ENCODE data around the gene RPL10. TPM values are rescaled to one million over a fixed set of nuclear protein-coding genes. Genes with fewer than 3 reads are reported as not detected.

Gene RPL10
- total and polyA plus RNA-seq, 2 of the 13 experiments (the other 11 are each of a cell fraction or from before 2014, with no cell fraction given): 2,381 to 4,713 TPM

DNA sequence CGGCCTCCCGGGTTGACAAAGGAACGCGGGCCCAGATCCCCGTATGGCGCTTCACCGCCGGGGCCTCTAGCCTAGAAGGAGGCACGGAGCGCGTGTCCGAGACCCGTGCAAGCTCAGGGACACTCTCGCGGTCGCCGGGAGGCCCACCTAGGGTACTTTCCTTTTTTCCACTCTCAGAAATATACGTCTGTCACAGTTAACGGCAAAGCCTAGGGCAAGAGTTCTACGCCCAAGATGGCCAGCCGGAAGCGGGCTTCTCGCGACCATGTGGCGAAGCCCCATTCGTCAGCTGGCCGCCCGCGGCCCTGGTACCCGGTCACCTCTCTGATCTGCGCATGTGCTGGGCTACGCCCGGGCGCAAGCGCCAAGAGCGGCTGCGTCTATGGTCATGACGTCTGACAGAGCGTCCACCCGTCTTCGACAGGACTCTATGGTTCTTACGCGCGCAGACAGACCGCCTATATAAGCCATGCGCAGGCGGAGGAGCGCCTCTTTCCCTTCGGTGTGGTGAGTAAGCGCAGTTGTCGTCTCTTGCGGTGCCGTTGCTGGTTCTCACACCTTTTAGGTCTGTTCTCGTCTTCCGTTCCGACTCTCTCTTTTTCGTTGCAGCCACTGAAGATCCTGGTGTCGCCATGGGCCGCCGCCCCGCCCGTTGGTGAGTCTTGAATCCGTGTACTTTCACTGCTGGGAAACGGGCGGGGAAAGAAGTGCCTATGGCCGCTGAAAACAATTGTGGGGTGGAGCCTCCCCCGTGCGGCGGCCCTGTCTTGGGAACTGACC lies at the start of gene RPL10 (continued):
- TF ChIP-seq, protein P1, sequence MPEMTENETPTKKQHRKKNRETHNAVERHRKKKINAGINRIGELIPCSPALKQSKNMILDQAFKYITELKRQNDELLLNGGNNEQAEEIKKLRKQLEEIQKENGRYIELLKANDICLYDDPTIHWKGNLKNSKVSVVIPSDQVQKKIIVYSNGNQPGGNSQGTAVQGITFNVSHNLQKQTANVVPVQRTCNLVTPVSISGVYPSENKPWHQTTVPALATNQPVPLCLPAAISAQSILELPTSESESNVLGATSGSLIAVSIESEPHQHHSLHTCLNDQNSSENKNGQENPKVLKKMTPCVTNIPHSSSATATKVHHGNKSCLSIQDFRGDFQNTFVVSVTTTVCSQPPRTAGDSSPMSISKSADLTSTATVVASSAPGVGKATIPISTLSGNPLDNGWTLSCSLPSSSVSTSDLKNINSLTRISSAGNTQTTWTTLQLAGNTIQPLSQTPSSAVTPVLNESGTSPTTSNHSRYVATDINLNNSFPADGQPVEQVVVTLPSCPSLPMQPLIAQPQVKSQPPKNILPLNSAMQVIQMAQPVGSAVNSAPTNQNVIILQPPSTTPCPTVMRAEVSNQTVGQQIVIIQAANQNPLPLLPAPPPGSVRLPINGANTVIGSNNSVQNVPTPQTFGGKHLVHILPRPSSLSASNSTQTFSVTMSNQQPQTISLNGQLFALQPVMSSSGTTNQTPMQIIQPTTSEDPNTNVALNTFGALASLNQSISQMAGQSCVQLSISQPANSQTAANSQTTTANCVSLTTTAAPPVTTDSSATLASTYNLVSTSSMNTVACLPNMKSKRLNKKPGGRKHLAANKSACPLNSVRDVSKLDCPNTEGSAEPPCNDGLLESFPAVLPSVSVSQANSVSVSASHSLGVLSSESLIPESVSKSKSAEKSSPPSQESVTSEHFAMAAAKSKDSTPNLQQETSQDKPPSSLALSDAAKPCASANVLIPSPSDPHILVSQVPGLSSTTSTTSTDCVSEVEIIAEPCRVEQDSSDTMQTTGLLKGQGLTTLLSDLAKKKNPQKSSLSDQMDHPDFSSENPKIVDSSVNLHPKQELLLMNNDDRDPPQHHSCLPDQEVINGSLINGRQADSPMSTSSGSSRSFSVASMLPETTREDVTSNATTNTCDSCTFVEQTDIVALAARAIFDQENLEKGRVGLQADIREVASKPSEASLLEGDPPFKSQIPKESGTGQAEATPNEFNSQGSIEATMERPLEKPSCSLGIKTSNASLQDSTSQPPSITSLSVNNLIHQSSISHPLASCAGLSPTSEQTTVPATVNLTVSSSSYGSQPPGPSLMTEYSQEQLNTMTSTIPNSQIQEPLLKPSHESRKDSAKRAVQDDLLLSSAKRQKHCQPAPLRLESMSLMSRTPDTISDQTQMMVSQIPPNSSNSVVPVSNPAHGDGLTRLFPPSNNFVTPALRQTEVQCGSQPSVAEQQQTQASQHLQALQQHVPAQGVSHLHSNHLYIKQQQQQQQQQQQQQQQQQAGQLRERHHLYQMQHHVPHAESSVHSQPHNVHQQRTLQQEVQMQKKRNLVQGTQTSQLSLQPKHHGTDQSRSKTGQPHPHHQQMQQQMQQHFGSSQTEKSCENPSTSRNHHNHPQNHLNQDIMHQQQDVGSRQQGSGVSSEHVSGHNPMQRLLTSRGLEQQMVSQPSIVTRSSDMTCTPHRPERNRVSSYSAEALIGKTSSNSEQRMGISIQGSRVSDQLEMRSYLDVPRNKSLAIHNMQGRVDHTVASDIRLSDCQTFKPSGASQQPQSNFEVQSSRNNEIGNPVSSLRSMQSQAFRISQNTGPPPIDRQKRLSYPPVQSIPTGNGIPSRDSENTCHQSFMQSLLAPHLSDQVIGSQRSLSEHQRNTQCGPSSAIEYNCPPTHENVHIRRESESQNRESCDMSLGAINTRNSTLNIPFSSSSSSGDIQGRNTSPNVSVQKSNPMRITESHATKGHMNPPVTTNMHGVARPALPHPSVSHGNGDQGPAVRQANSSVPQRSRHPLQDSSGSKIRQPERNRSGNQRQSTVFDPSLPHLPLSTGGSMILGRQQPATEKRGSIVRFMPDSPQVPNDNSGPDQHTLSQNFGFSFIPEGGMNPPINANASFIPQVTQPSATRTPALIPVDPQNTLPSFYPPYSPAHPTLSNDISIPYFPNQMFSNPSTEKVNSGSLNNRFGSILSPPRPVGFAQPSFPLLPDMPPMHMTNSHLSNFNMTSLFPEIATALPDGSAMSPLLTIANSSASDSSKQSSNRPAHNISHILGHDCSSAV (CRISPR knock-in tag; IDR thresholded peaks at IDR 0.05; ENCODE audit: borderline replicate concordance): 0 out of 2 replicates have a peak, but pooled peaks have one; percentile 49
- TF ChIP-seq SIN3B (IDR thresholded peaks at IDR 0.05; ENCODE audit: low read length) (no peak), ONECUT2 (CRISPR knock-in tag; IDR thresholded peaks at IDR 0.05) (no peak), SP140L (CRISPR knock-in tag; IDR thresholded peaks at IDR 0.05; ENCODE audit: borderline replicate concordance) (no peak), JDP2 (CRISPR knock-in tag; IDR thresholded peaks at IDR 0.05; ENCODE audit: borderline replicate concordance) (no peak), TOE1 (CRISPR knock-in tag; IDR thresholded peaks at IDR 0.05) (0 out of 2 replicates have a peak, but pooled peaks have one; percentile 43), ATRX (CRISPR knock-in tag; IDR thresholded peaks at IDR 0.05; ENCODE audit: borderline replicate concordance) (no peak), TEAD2 (CRISPR knock-in tag; IDR thresholded peaks at IDR 0.05) (0 out of 2 replicates have a peak, but pooled peaks have one; percentile 28), ZNF296 (CRISPR knock-in tag; conservative IDR thresholded peaks at IDR 0.05) (no peak; the same call in 1 of the 2 replicates), ZNF552 (CRISPR knock-in tag; IDR thresholded peaks at IDR 0.05; ENCODE audit: borderline replicate concordance) (no peak; the same call in 1 of the 2 replicates), CBX2 (IDR thresholded peaks at IDR 0.05; ENCODE audit: low read depth, low read length) (no peak), CBX2 (CRISPR knock-in tag; IDR thresholded peaks at IDR 0.05; ENCODE audit: low read depth) (no peak), MTA1 (CRISPR knock-in tag; IDR thresholded peaks at IDR 0.05; ENCODE audit: borderline replicate concordance) (no peak), MTF2 (CRISPR knock-in tag; IDR thresholded peaks at IDR 0.05; ENCODE audit: borderline replicate concordance) (no peak), ZNF674 (CRISPR knock-in tag; IDR thresholded peaks at IDR 0.05; ENCODE audit: low read depth) (0 out of 2 replicates have a peak, but pooled peaks have one; percentile 9)
- TF ChIP-seq, protein P2, sequence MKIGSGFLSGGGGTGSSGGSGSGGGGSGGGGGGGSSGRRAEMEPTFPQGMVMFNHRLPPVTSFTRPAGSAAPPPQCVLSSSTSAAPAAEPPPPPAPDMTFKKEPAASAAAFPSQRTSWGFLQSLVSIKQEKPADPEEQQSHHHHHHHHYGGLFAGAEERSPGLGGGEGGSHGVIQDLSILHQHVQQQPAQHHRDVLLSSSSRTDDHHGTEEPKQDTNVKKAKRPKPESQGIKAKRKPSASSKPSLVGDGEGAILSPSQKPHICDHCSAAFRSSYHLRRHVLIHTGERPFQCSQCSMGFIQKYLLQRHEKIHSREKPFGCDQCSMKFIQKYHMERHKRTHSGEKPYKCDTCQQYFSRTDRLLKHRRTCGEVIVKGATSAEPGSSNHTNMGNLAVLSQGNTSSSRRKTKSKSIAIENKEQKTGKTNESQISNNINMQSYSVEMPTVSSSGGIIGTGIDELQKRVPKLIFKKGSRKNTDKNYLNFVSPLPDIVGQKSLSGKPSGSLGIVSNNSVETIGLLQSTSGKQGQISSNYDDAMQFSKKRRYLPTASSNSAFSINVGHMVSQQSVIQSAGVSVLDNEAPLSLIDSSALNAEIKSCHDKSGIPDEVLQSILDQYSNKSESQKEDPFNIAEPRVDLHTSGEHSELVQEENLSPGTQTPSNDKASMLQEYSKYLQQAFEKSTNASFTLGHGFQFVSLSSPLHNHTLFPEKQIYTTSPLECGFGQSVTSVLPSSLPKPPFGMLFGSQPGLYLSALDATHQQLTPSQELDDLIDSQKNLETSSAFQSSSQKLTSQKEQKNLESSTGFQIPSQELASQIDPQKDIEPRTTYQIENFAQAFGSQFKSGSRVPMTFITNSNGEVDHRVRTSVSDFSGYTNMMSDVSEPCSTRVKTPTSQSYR (CRISPR knock-in tag; IDR thresholded peaks at IDR 0.05; ENCODE audit: borderline replicate concordance): no peak
- TF ChIP-seq, protein P3, sequence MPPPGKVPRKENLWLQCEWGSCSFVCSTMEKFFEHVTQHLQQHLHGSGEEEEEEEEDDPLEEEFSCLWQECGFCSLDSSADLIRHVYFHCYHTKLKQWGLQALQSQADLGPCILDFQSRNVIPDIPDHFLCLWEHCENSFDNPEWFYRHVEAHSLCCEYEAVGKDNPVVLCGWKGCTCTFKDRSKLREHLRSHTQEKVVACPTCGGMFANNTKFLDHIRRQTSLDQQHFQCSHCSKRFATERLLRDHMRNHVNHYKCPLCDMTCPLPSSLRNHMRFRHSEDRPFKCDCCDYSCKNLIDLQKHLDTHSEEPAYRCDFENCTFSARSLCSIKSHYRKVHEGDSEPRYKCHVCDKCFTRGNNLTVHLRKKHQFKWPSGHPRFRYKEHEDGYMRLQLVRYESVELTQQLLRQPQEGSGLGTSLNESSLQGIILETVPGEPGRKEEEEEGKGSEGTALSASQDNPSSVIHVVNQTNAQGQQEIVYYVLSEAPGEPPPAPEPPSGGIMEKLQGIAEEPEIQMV (CRISPR knock-in tag; IDR thresholded peaks at IDR 0.05; ENCODE audit: low read depth): no peak

Measured in HepG2 (cell line).